Esophagus muscularis mucosa (tissue), 4 donors: ENCODE data around the gene CCM2L. TPM values are rescaled to one million over a fixed set of nuclear protein-coding genes. Genes with fewer than 3 reads are reported as not detected.

Experiments
- DNase-seq: peaks from one replicate; pipeline ENCODE4 v3.0.0-alpha.2; 2017; ENCODE audit errors: extremely low spot score
- H3K27ac ChIP-seq, 4 donors: fragments of 200-600 bp; sonication (generic); replicated peaks in 1 of 4; 1 replicate in 3 of 4; 2 replicates in 1 of 4; pipeline ENCODE4 v1.5.1; 2016 to 2019; ENCODE audit warnings: mild to moderate bottlenecking in 1 of 4
- H3K27me3 ChIP-seq, 4 donors: fragments of 200-600 bp; sonication (generic); one replicate each; pipeline versions ENCODE4 v1.5.1 to v1.6.0; 2016 to 2019
- H3K36me3 ChIP-seq, 4 donors: fragments of 200-600 bp; sonication (generic); one replicate each; pipeline ENCODE4 v1.5.1; 2016 to 2019
- H3K4me1 ChIP-seq, 4 donors: fragments of 200-600 bp; sonication (generic); one replicate each; pipeline ENCODE4 v1.5.1; 2016 to 2019
- H3K4me3 ChIP-seq, 4 donors: fragments of 200-600 bp; sonication (generic); 1 replicate in 2 of 4; 2 replicates in 2 of 4; pipeline ENCODE4 v1.5.1; 2016 to 2019; ENCODE audit warnings: mild to moderate bottlenecking in 4 of 4, moderate library complexity in 1 of 4
- H3K9me3 ChIP-seq, 4 donors: fragments of 200-600 bp; sonication (generic); 1 replicate in 3 of 4; 2 replicates in 1 of 4; pipeline ENCODE4 v1.5.1; 2016 to 2019
- EP300 ChIP-seq: sonication (generic); formaldehyde crosslinking; IDR thresholded peaks from one replicate; pipeline ENCODE4 v1.6.1; 2017; ENCODE audit warnings: antibody characterized with exemption
- POLR2A ChIP-seq: fragments of 450-650 bp; IDR thresholded peaks from one replicate; pipeline ENCODE4 v1.6.1; 2017; ENCODE audit warnings: antibody characterized with exemption, moderate library complexity, mild to moderate bottlenecking, low read depth
- POLR2AphosphoS5 ChIP-seq, 2 donors: sonication (generic); formaldehyde crosslinking; IDR thresholded peaks; one replicate each; pipeline ENCODE4 v1.6.1; 2017; ENCODE audit warnings: antibody characterized with exemption in 2 of 2
- WGBS: methylation state at CpG from one replicate; pipeline ENCODE4 v1.1.5; 2018; 5-methylcytosine and 5-hydroxymethylcytosine counted together
- intact Hi-C: fragments of 100-400 bp; cut with DNase I; formaldehyde crosslinking; loops from one replicate; pipeline ENCODE4 v1.15.1; 2023
- total RNA-seq, 4 donors: library from RNA; depleted of rRNA; stranded (reverse); fragments of >200 nt; gene quantifications; one replicate each; pipeline versions ENCODE4 v1.1.0 to v1.2.1, GENCODE V29; 2016
- TF ChIP-seq, protein P1 (sequence below), 3 experiments: fragments of 200-600 bp in 2 of 3; fragments of 450-650 bp in 1 of 3; sonication (generic) in 2 of 3; IDR thresholded peaks; one replicate each; pipeline ENCODE4 v1.5.1; 2017 to 2019; ENCODE audit warnings: antibody characterized with exemption in 3 of 3, mild to moderate bottlenecking in 2 of 3, moderate library complexity in 1 of 3

The CCM2L gene
- total RNA-seq, 4 donors from 2014 or later, result 6.0 to 12.1 (median 10.4) TPM

DNA sequence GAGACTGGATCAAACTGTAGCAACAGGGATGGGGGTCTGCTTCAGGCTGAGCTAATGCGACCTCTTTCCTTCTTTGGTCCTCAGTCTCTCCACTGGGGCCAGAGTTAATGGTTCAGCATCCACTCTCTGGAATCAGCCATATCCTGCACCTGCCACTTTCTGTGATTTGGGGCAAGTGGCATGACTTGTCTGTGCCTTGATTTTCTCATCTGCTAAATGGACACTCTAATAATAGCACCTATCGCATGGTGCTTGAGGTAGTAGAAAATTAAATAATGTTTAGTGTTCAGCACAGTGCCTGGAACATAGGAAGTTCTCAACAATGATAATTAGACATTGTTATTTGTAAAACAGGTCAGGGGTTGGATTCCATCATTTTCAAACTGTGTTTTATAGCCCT, 35.9 kb upstream of the CCM2L start:
- no peaks in the 10 kb centered on the region for H3K4me1 ChIP-seq
- H3K4me3 ChIP-seq, result no peak overlapping the region
- TF ChIP-seq POLR2AphosphoS5 (IDR thresholded peaks at IDR 0.05) (no peak), POLR2A (no peak), EP300 (no peak)
- TF ChIP-seq, protein P1, sequence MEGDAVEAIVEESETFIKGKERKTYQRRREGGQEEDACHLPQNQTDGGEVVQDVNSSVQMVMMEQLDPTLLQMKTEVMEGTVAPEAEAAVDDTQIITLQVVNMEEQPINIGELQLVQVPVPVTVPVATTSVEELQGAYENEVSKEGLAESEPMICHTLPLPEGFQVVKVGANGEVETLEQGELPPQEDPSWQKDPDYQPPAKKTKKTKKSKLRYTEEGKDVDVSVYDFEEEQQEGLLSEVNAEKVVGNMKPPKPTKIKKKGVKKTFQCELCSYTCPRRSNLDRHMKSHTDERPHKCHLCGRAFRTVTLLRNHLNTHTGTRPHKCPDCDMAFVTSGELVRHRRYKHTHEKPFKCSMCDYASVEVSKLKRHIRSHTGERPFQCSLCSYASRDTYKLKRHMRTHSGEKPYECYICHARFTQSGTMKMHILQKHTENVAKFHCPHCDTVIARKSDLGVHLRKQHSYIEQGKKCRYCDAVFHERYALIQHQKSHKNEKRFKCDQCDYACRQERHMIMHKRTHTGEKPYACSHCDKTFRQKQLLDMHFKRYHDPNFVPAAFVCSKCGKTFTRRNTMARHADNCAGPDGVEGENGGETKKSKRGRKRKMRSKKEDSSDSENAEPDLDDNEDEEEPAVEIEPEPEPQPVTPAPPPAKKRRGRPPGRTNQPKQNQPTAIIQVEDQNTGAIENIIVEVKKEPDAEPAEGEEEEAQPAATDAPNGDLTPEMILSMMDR (IDR thresholded peaks at IDR 0.05), result no peak
- WGBS, result 94% methylated on average over 2 of the region's 2 CpGs
- H3K27me3 ChIP-seq, result peaks cover 0 to 54% (median 2%) of the 10 kb centered on the region in 4 donors
- no peaks in the 10 kb centered on the region for H3K36me3 ChIP-seq
- no peak overlapping the region for H3K27ac ChIP-seq
- DNase-seq, result no peak
- intact Hi-C loops, result no loop called here
- no peaks in the 10 kb centered on the region for H3K9me3 ChIP-seq

DNA sequence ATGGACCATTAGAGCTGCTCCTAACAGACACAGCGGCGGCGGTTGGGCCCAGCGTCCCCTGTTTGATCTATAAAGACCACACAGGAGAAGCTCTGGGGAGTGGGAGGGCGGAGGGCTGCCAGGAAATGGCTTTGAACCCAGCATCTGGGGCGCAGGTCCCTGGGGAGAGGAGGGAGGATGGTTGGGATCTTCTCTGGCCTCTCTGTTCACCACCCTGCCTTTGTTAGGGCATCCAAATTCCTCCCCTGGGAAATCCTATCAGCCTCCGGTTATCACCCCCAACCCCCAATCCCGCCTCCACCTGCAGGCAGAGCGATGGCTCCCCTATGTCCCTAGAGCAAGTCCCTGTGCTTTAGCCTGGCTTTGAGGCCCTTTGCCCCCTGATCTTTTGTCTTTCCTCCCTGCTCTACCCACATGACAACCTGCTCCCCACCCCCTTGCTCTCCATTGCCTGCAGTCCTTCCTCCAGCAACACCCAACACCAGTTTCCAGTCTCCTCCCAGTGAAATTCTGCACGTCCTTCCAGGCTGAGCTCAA, 35.2 kb upstream of the CCM2L start:
- intact Hi-C loops, result no loop called here
- no peak overlapping the region for H3K27ac ChIP-seq
- peaks cover 0 to 55% (median 2%) of the 10 kb centered on the region in 4 donors for H3K27me3 ChIP-seq
- no peaks in the 10 kb centered on the region for H3K4me1 ChIP-seq
- no peak for TF ChIP-seq POLR2A
- TF ChIP-seq EP300, result no peak
- TF ChIP-seq POLR2AphosphoS5 (IDR thresholded peaks at IDR 0.05), result no peak
- TF ChIP-seq, protein P1 (IDR thresholded peaks at IDR 0.05), result no peak
- no peaks in the 10 kb centered on the region for H3K9me3 ChIP-seq
- 17% methylated on average over 5 of the region's 10 CpGs for WGBS
- no peak for DNase-seq
- no peak overlapping the region for H3K4me3 ChIP-seq
- no peaks in the 10 kb centered on the region for H3K36me3 ChIP-seq

DNA sequence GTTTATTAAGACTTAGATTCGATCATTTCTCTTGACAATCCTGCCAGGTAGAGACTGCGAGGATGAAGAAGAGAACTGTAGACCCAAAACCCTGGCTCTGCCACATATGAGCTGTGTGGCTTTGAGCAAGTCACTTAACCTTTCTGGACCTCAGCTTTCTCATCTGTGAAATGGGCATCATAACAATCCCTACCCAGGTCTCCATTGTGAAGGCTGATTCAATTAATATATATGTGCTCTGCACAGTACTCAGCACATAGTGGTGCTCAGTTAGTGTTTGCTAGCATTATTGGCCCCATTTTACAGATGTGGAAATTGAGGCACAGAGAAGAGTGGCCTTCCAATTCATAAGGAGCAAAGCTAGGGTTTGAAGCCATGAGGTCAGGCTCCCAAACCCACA, 34.4 kb upstream of the CCM2L start:
- no peak for DNase-seq
- intact Hi-C loops, result no loop called here
- WGBS, result 85% methylated on average over 2 of the region's 2 CpGs

DNA sequence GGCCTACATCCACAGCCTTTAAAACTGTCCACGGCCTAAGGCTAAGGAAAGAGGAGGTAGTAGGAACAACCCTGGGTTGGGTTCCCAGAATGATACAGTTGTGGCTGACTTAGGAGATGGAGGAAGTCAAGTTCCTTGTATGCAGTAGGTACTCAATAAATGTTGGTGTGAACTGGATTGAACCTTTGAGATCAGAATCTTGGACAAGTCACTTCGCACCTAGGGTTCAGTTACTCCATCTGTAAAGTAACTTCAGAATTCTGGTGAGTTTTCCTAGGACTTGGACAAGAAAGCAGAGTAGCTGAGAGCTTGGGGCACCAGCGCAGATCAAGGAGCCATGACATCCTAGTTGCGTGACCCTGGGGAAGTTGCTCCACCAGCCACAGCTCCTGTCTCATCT, 33.2 kb upstream of the CCM2L start:
- H3K9me3 ChIP-seq, result no peaks in the 10 kb centered on the region
- no peak for DNase-seq
- H3K4me3 ChIP-seq, result no peak overlapping the region
- H3K36me3 ChIP-seq, result no peaks in the 10 kb centered on the region
- TF ChIP-seq POLR2AphosphoS5 (IDR thresholded peaks at IDR 0.05), result no peak
- TF ChIP-seq EP300, result no peak
- TF ChIP-seq, protein P1 (IDR thresholded peaks at IDR 0.05), result no peak
- TF ChIP-seq POLR2A, result no peak
- H3K27me3 ChIP-seq, result peaks cover 0 to 49% (median 2%) of the 10 kb centered on the region in 4 donors
- no peaks in the 10 kb centered on the region for H3K4me1 ChIP-seq
- WGBS, result 81% methylated on average over 2 of the region's 4 CpGs
- no peak overlapping the region for H3K27ac ChIP-seq
- intact Hi-C loops, result no loop called here

More for the DNA sequence above, 34.4 kb upstream of the CCM2L start:
- Histone ChIP-seq H3K4me1 (no peaks in the 10 kb centered on the region), H3K27me3 (peaks cover 0 to 54% (median 2%) of the 10 kb centered on the region in 4 donors), H3K4me3 (no peak overlapping the region), H3K27ac (no peak overlapping the region), H3K9me3 (no peaks in the 10 kb centered on the region), H3K36me3 (no peaks in the 10 kb centered on the region)
- no peak for TF ChIP-seq EP300
- TF ChIP-seq, protein P1 (IDR thresholded peaks at IDR 0.05), result no peak
- no peak for TF ChIP-seq POLR2AphosphoS5 (IDR thresholded peaks at IDR 0.05)
- TF ChIP-seq POLR2A, result no peak
